GM19351 (cell line): Measurements from ENCODE around the gene TUBB6.

Experiments used
- ATAC-seq: cut with Tn5 transposase; IDR thresholded peaks from one replicate; pipeline ENCODE4 v1.9.1; 2021; ENCODE audit warnings: mild to moderate bottlenecking, moderate library complexity; ENCODE audit not compliant: unreplicated experiment

The TUBB6 gene

DNA sequence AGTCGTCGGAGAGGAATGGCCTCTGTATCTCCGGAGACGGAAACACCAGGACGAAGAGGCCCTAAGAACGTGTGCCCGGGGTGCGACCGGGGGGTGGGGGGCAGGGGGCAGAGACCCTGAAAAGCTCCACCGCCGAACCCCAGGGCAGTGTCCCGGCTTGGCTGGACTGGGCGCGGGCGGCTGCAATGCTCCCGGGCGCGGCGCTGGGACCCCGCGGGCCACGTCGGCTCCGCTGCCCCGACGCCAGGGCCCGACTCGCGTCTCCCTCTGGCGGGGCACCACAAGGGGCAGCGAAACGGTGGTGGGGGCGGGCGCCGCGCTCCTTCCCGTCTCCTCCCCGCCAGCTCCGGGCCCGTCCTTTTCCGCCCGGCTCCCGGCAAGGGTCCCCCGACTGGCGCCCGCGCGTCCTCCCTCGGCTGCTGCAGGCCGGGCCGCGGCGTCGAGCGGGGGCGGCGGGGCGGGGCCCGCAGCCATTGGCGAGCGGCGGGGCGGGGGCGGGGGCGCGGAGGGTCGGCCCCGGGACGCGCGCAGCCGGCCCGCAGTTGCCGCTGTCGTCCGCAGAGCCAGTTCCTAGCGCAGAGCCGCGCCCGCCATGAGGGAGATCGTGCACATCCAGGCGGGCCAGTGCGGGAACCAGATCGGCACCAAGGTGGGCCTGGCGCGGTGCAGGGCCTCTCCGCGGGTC lies at the start of gene TUBB6:
Gene TUBB6, plus strand, starts transcription at position 541 of the 685 bp plus-strand sequence. Its CDS starts 52 bp downstream, at position 593.
- ATAC-seq: peak; percentile 52

- ATAC-seq: no peak
Measured at GRCh38 chr18:12258719-12259705, 49.0 kb upstream of the TUBB6 start.

GRCh38 chr18:12262748-12263147 lies 45.3 kb upstream of the TUBB6 start:
- no peak for ATAC-seq

DNA sequence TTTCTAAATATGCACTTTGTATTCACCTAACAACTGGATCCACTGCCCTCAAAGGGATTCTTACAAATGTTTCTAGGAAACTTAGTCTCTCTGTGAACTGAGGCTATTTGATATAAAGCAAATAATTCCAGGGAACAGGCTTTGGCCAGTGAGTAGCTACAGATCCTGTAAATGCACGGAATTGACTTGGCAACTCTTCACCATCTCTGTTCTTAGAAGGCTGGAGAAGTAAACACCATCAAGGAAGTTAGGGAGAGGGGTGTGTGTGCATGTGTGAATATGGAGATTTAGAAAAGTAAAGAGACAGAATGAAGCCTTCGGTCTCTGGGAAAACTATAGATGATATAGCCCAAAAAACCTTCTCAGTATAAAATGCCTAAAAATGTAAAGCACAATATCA lies 43.2 kb upstream of the TUBB6 start:
- no peak for ATAC-seq

DNA sequence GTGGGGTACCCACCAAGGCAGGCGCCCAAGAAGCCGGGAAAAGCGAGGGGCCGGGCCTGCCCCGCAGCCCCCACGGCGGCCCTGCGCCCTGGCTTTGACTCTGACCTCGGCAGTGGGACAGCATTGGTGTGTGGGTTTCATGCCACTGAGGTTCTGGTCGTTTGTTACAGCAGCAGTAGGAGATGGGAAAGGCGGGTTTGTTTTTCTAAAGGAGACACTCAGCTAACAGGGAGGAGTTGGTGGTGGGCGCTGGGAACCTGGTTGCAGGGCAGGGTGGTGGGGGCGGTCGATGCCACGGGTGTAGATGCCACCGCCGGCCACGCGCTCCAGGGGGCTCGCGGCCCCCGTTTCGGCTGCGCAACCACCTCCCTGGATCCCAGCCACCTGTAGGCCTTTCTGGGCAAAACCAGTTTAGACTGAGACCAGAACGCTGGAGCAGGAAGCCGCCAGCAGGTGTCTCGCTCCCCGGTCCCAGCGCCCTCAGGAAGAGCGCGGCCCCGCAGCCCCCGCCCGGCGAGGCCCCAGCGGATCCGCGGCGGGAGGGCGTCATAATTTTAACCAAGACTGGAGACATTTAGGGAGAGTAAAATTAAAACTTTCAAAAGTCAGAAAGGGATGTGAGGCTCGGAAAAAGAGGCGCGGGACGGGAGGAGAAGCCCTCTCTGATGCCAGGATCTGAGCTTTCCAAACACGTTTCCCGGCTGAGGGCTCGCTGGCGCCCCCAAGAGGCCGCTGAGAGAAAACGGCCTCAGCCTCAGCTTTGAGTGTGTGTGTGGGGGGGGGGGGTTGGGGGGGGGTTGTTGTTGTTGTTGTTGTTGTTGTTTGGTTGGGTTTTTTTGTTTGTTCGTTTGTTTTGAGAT lies 36.4 kb upstream of the TUBB6 start:
- peak; percentile 85 for ATAC-seq

- no peak for ATAC-seq
Measured at GRCh38 chr18:12274793-12275192, 33.2 kb upstream of the TUBB6 start.

DNA sequence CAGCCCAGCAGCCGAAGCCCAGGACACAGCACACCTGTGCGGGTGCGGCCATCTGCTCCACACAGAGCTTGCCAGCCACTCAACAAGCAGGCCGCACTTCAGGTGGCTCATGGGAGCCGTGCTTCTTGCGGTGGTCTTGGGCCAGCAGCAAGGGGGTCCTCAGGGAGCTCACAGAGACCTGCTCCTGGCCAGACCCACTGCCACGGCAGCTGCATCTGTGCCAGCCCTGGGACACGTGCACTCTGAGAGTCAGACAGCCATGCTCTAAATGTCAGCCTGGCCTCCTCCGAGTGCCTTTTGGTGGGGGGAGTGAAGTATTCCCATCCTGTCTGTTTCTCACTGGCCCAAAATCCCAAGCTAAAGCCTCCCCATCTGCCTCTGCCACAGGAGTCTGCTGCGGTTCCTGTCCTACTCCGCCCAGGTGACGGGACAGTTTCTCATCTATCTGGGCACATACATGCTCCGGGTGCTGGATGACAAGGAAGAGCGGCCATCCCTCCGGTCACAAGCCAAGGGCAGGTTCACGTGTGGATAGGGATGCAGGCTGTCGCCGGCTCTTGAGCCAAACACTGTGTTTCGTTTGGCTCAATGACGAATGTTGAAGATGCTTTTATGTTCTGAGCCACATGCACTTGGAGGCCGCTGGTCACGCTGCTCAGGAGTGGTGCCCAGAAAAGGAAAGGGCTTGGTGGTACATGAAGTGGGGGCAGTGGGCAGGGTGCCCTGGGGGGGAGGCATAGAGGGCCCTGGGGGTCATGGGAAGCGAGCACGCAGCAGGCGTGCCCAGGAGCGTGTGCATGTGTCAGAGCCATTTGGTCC lies 31.1 kb upstream of the TUBB6 start:
- no peak for ATAC-seq

DNA sequence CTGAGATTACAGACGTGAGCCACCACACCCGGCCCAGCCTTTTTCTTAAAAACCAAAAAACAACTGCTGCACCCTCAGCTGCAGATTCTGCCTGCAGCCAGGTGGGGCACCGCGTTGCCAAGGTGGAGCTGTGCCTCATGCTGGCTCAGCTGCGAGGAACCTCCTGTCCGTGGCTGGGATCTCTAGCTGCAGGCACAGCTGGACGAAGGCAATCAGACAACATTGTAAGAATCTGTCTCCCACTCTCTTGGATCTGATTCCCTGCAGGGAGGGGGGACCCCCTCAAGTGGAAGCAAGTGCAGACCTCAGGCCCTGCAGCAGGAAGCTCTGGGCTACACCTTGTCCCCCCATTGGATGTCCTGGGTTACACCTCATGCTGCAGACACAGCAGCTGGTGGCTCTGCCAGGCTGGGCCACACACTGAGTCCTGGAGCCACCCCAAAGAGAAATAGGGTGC lies 29.8 kb upstream of the TUBB6 start:
- no peak for ATAC-seq

DNA sequence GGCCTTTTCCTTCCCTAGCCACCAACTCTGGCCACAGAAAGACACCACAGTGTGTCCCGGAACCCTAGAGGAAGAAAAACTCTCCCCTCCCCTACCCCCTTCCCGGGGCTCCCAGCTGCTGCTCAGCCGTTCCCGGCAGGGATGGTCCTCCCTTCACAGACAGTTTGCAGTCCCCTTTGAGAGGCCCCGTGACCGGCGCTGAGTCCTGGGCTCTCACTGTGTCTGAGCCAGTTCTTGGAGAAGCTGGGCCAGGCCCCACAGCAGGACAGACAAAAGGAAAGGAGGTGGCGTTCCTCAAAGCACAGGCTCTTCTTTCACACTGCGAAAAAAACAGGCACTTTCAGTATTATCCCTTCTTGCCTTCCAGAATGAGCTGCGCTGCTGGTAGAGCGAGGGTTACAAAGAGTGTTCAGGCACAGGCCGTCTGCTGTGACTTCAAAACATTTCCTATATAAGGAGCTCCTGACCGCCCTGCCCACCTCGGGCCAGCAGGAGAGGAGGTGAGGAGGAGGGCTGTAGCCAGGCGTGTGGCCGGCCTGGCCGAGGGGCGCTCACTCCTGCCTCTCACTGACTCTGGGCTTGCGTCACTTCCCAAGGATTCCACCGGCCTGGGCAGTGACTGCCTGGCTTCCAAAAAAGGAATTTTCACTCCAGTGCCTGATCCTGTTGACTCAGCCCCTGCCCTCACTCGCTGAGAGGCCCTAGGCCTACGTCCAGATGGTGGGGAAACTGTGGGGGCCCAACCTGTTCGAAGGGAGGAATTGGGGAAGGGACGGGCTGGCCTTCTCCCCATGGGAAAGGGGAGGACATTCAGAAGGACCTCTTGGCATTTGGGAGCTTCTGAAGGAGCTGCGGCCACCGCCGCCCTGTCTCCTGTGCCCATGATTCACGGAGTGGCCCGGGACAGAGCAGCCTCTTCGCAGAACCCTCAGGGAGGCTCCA lies 29.0 kb upstream of the TUBB6 start:
- ATAC-seq: no peak

GRCh38 chr18:12279781-12280531 lies 28.1 kb upstream of the TUBB6 start:
- ATAC-seq: no peak

GRCh38 chr18:12281861-12282260 lies 26.2 kb upstream of the TUBB6 start:
- ATAC-seq: no peak

- no peak for ATAC-seq
Measured at GRCh38 chr18:12282442-12283039, 25.5 kb upstream of the TUBB6 start.

- no peak for ATAC-seq
Measured at GRCh38 chr18:12283256-12283655, 24.8 kb upstream of the TUBB6 start.

- ATAC-seq: no peak
Measured at GRCh38 chr18:12283666-12284065, 24.4 kb upstream of the TUBB6 start.

GRCh38 chr18:12287131-12287681 lies 20.8 kb upstream of the TUBB6 start:
- no peak for ATAC-seq

DNA sequence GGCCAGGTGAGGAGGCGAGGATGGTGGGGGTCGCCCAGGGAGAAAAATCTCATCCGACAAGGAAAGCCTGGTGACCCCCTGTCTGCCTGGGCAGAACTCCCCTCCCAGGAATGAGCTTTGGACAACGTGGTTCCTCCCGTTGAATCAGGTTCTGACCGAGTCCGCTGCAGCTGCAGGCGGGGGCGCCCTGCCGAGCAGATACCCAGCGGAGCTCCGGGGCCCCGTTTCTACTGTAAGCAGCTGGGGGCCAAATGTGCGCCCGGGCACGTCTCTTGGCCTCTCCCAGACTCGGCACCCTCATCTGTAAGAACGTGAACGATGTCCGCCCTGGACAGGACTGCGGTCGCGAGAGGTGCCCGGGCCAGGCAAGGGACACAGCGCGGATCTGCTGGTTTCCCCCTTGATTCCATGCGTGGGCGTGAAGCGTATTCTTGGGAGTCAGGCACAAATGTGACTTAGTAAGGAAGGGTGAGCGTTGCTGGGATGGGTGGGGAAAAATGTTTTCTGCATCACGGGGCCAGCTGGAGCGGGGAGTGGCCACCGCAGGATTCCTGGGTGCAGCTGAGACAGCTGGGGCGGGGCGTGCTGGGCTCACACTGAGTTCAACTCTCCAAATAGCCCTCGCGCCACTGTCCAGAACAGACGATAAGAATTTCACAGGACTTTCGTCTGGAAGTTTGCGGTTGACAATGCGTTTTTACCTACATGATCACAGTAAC lies 20.2 kb upstream of the TUBB6 start:
- no peak for ATAC-seq

GRCh38 chr18:12288403-12288755 lies 19.7 kb upstream of the TUBB6 start:
- ATAC-seq: no peak
